GM21723 (cell line): ENCODE results near the gene DAZ4.
"Not testable (repeated sequence)": the region's sequence is repeated elsewhere in the genome, so short reads cannot be mapped to it uniquely, and the experiment has no call there.

Experiments used
- ATAC-seq: cut with Tn5 transposase; IDR thresholded peaks from one replicate; pipeline ENCODE4 v1.9.1; 2021; ENCODE audit warnings: mild to moderate bottlenecking, moderate library complexity; ENCODE audit not compliant: unreplicated experiment

Gene DAZ4, protein sequence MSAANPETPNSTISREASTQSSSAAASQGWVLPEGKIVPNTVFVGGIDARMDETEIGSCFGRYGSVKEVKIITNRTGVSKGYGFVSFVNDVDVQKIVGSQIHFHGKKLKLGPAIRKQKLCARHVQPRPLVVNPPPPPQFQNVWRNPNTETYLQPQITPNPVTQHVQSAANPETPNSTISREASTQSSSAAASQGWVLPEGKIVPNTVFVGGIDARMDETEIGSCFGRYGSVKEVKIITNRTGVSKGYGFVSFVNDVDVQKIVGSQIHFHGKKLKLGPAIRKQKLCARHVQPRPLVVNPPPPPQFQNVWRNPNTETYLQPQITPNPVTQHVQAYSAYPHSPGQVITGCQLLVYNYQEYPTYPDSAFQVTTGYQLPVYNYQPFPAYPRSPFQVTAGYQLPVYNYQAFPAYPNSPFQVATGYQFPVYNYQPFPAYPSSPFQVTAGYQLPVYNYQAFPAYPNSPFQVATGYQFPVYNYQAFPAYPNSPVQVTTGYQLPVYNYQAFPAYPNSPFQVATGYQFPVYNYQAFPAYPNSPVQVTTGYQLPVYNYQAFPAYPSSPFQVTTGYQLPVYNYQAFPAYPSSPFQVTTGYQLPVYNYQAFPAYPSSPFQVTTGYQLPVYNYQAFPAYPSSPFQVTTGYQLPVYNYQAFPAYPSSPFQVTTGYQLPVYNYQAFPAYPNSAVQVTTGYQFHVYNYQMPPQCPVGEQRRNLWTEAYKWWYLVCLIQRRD

DNA sequence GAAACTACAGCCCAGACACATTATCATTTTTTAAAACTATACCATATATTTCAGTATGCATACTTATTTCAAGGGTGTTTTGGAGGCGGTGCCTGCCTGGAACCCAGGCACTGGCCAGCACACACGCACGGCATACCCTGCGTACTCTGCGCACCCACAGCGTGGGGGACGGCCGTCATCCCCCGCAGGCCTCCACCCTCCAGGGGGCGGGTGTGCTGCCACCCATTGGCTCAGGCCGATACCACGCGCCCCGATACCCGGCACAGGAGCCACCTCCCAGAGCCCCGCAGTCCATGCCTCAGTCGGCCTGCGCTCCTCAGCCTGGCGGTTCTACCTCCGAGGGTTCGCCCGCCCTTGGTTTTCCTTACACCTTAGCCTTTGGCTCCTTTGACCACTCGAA, at the start of gene DAZ4:
TSS of gene DAZ4 (plus strand) at position 301 of the 400 bp plus-strand sequence. CDS start 208 bp downstream, outside the sequence.
- not testable (repeated sequence) for ATAC-seq

DNA sequence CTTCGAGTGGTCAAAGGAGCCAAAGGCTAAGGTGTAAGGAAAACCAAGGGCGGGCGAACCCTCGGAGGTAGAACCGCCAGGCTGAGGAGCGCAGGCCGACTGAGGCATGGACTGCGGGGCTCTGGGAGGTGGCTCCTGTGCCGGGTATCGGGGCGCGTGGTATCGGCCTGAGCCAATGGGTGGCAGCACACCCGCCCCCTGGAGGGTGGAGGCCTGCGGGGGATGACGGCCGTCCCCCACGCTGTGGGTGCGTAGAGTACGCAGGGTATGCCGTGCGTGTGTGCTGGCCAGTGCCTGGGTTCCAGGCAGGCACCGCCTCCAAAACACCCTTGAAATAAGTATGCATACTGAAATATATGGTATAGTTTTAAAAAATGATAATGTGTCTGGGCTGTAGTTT, 20.4 kb upstream of the DAZ4 start, which contains the start of gene DAZ3:
TSS of gene DAZ3 (minus strand) at position 101 of the 400 bp plus-strand sequence. CDS start 208 bp downstream, outside the sequence.
- not testable (repeated sequence) for ATAC-seq

- ATAC-seq, result not testable (repeated sequence)
Observed at GRCh38 chrY:24821836-24822235, 11.9 kb upstream of the DAZ4 start.

- not testable (repeated sequence) for ATAC-seq
Observed at GRCh38 chrY:24824184-24824879, 9.4 kb upstream of the DAZ4 start.

- not testable (repeated sequence) for ATAC-seq
Observed at GRCh38 chrY:24825069-24825468, 8.7 kb upstream of the DAZ4 start.
